KMS-11 (cell line): ENCODE measurements around the gene SDC4.

Experiments used
- H2AFZ ChIP-seq: fragments of 200-600 bp; sonication (generic); 2 replicates; pipeline ENCODE4 v1.6.1; 2016; ENCODE audit warnings: antibody characterized with exemption, mixed run types, low read depth
- H3K27ac ChIP-seq: fragments of 200-600 bp; sonication (generic); 2 replicates; pipeline ENCODE4 v1.6.1; 2016; ENCODE audit warnings: mild to moderate bottlenecking, mixed run types
- H3K27me3 ChIP-seq: fragments of 200-600 bp; sonication (generic); 2 replicates; pipeline ENCODE4 v1.6.1; 2017; ENCODE audit warnings: mild to moderate bottlenecking, low read depth, mixed run types, moderate library complexity; ENCODE audit not compliant: insufficient read depth
- H3K36me3 ChIP-seq: fragments of 200-600 bp; sonication (generic); 2 replicates; pipeline ENCODE4 v1.6.1; 2017; ENCODE audit warnings: mild to moderate bottlenecking, mixed run types; ENCODE audit not compliant: insufficient read depth
- H3K4me1 ChIP-seq: fragments of 200-600 bp; sonication (generic); 2 replicates; pipeline ENCODE4 v1.6.1; 2016; ENCODE audit warnings: mild to moderate bottlenecking, low read depth, mixed run types; ENCODE audit not compliant: poor library complexity, severe bottlenecking
- H3K4me2 ChIP-seq: fragments of 200-600 bp; sonication (generic); 2 replicates; pipeline ENCODE4 v1.7.0; 2016; ENCODE audit warnings: mild to moderate bottlenecking, mixed run types
- H3K4me3 ChIP-seq: fragments of 200-600 bp; sonication (generic); IDR thresholded peaks from 2 replicates; pipeline ENCODE4 v1.6.1; 2017; ENCODE audit warnings: low read depth, low read length, mixed read lengths; ENCODE audit not compliant: insufficient read depth
- H3K79me2 ChIP-seq: fragments of 200-600 bp; sonication (generic); 2 replicates; pipeline ENCODE4 v1.6.1; 2016; ENCODE audit warnings: low read depth, mixed run types; ENCODE audit not compliant: insufficient read depth
- H3K9ac ChIP-seq: fragments of 200-600 bp; sonication (generic); 2 replicates; pipeline ENCODE4 v1.6.1; 2016; ENCODE audit warnings: mild to moderate bottlenecking, mixed run types
- H4K20me1 ChIP-seq: fragments of 200-600 bp; sonication (generic); 2 replicates; pipeline ENCODE4 v1.6.1; 2016; ENCODE audit warnings: mild to moderate bottlenecking, mixed run types; ENCODE audit not compliant: insufficient read depth
- TF ChIP-seq, protein P1 (sequence below): fragments of 200-600 bp; sonication (generic); conservative IDR thresholded peaks from 2 replicates; pipeline ENCODE4 v1.6.1; 2017; ENCODE audit warnings: low read depth, mild to moderate bottlenecking, antibody characterized with exemption, low read length, moderate library complexity, mixed read lengths

SDC4 gene

DNA sequence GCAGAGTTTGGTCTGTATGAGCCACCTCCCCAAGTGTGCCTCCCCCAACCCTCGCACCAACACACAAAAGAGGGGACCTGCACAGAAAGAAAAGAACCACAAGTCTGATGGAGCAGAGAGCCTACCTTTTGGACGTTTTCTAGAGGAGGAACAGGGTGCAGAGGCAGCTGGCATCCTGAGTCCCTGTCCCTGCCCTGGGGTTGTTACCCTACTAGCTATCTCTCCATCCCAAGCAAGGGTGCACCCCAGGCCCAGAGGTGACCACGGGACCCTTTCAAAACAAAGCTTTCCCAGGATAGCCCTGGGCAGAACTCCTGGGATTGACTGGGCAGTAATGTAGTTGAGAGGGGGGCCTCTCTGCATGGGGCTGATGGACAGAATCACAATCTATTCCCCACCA is 30.4 kb downstream of the SDC4 start:
- Histone ChIP-seq H3K27ac (no peak overlapping the region), H3K4me1 (peaks cover 41% of the 10 kb centered on the region), H3K36me3 (no peaks in the 10 kb centered on the region), H3K9ac (no peak overlapping the region), H2AFZ (no peak overlapping the region), H3K4me3 (no peak overlapping the region), H3K27me3 (no peaks in the 10 kb centered on the region), H4K20me1 (no peaks in the 10 kb centered on the region), H3K79me2 (no peaks in the 10 kb centered on the region), H3K4me2 (no peak overlapping the region)
- TF ChIP-seq, protein P1, sequence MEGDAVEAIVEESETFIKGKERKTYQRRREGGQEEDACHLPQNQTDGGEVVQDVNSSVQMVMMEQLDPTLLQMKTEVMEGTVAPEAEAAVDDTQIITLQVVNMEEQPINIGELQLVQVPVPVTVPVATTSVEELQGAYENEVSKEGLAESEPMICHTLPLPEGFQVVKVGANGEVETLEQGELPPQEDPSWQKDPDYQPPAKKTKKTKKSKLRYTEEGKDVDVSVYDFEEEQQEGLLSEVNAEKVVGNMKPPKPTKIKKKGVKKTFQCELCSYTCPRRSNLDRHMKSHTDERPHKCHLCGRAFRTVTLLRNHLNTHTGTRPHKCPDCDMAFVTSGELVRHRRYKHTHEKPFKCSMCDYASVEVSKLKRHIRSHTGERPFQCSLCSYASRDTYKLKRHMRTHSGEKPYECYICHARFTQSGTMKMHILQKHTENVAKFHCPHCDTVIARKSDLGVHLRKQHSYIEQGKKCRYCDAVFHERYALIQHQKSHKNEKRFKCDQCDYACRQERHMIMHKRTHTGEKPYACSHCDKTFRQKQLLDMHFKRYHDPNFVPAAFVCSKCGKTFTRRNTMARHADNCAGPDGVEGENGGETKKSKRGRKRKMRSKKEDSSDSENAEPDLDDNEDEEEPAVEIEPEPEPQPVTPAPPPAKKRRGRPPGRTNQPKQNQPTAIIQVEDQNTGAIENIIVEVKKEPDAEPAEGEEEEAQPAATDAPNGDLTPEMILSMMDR: no peak

DNA sequence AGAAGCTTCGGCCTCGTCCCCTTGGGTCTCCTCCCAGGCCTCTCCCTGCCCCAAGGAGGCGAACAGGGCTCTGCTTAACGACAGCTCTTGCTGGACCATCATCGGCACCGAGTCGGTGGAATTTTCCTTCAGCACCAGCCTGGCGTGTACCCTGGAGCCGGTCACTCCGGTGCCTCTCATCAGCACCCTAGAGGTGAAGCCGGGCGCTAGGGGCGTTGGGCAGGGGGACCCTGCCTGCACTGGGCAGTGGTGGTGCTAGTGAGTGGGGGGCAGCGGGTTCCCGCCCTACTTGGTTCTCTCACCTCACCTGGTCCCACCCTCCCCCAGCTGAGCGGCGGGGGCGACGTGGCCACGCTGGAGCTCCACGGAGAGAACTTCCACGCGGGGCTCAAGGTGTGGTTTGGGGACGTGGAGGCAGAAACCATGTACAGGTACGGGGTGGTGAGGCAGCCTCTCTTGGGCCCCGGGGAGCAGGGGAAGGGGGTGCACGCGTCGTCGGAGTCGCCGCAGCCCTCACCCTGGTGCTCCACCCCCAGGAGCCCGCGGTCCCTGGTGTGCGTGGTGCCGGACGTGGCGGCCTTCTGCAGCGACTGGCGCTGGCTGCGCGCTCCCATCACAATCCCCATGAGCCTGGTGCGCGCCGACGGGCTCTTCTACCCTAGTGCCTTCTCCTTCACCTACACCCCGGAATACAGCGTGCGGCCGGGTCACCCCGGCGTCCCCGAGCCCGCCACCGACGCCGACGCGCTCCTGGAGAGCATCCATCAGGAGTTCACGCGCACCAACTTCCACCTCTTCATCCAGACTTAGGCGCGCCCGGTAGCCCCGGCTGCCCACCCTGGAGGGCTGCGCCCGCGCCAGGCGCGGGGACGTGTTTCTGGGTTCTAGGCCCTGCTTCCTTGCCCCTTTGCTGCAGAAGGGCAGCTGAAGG is 31.8 kb downstream of the SDC4 start:
- H3K27ac ChIP-seq: no peak overlapping the region
- no peak overlapping the region for H3K4me2 ChIP-seq
- no peaks in the 10 kb centered on the region for H3K36me3 ChIP-seq
- no peaks in the 10 kb centered on the region for H4K20me1 ChIP-seq
- H3K27me3 ChIP-seq: no peaks in the 10 kb centered on the region
- H3K79me2 ChIP-seq: no peaks in the 10 kb centered on the region
- H3K4me1 ChIP-seq: peaks cover 38% of the 10 kb centered on the region
- TF ChIP-seq, protein P1: no peak
- no peak overlapping the region for H3K4me3 ChIP-seq
- no peak overlapping the region for H2AFZ ChIP-seq
- no peak overlapping the region for H3K9ac ChIP-seq

DNA sequence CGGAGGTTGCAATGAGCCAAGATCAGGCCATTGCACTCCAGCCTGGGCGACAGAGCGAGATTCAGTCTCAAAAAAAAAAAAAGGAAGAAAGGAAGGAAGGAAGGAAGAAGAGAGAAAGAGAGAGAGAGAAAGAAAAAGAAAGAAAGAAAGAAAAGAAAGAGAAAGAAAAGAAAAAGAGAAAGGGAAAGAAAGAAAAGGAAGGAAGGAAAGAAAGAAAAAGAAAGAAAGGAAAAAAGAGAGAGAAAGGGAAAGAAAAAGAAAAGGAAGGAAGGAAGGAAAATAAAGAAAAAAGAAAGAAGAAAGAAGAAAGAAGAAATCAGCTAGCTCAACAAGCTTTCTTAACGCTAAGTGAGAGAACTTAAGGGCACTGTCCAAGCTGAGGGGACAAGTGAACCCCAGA is 32.6 kb downstream of the SDC4 start:
- Histone ChIP-seq H3K27me3 (no peaks in the 10 kb centered on the region), H3K4me2 (no peak overlapping the region), H3K4me1 (peaks cover 31% of the 10 kb centered on the region), H4K20me1 (no peaks in the 10 kb centered on the region), H3K27ac (no peak overlapping the region), H3K79me2 (no peaks in the 10 kb centered on the region), H3K9ac (no peak overlapping the region), H3K36me3 (no peaks in the 10 kb centered on the region), H3K4me3 (no peak overlapping the region), H2AFZ (no peak overlapping the region)
- TF ChIP-seq, protein P1: no peak

DNA sequence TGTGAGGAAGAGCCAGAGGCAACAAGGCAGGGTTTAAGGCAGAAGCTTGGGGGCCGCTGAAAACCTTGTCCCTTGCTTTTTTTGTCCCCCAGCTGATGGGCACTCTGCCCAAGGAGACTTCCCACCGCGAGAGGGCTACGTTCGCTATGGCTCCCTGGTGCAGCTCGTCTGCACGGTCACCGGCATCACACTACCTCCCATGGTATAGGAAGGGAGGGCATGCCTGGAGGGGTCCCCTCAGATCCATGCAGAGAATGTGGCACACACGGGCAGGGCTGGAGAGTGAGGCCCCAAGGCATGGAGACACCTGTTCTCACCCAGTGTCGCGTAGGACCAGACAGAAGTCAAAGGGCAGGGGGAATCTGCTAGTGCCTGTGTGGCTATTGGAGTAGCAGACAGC is 34.3 kb downstream of the SDC4 start:
- Histone ChIP-seq H3K27me3 (no peaks in the 10 kb centered on the region), H3K4me3 (no peak overlapping the region), H3K36me3 (no peaks in the 10 kb centered on the region), H3K9ac (no peak overlapping the region), H3K79me2 (no peaks in the 10 kb centered on the region), H3K4me1 (peaks cover 14% of the 10 kb centered on the region), H4K20me1 (no peaks in the 10 kb centered on the region), H3K27ac (no peak overlapping the region), H2AFZ (no peak overlapping the region), H3K4me2 (no peak overlapping the region)
- TF ChIP-seq, protein P1: no peak
